GM21381 (cell line): ENCODE results near the gene ADSL.
"Not testable (repeated sequence)": the region's sequence is repeated elsewhere in the genome, so short reads cannot be mapped to it uniquely, and the experiment has no call there.

Experiments used
- ATAC-seq: cut with Tn5 transposase; IDR thresholded peaks from one replicate; pipeline ENCODE4 v1.9.1; 2021; ENCODE audit warnings: mild to moderate bottlenecking, moderate library complexity; ENCODE audit not compliant: unreplicated experiment

ADSL gene

GRCh38 chr22:40366068-40366467 lies 19.8 kb downstream of the ADSL start:
- ATAC-seq: no peak

GRCh38 chr22:40367342-40367741 lies 21.0 kb downstream of the ADSL start:
- ATAC-seq: no peak

- no peak for ATAC-seq
Measured at GRCh38 chr22:40368016-40368415, 21.7 kb downstream of the ADSL start.

GRCh38 chr22:40368836-40369235 lies 22.5 kb downstream of the ADSL start:
- ATAC-seq: no peak

GRCh38 chr22:40374567-40374966 lies 28.3 kb downstream of the ADSL start:
- ATAC-seq: no peak

GRCh38 chr22:40376149-40376548 lies 29.8 kb downstream of the ADSL start:
- ATAC-seq: no peak

GRCh38 chr22:40377931-40378330 lies 31.6 kb downstream of the ADSL start:
- ATAC-seq: no peak

- ATAC-seq: not testable (repeated sequence)
Measured at GRCh38 chr22:40378448-40378847, 32.1 kb downstream of the ADSL start.

- ATAC-seq: no peak
Measured at GRCh38 chr22:40381461-40381860, 35.2 kb downstream of the ADSL start.

- ATAC-seq: no peak
Measured at GRCh38 chr22:40383905-40384304, 37.6 kb downstream of the ADSL start.

GRCh38 chr22:40385036-40385782 lies 38.9 kb downstream of the ADSL start:
- no peak for ATAC-seq

GRCh38 chr22:40387746-40388145 lies 41.4 kb downstream of the ADSL start:
- ATAC-seq: no peak

GRCh38 chr22:40388231-40388630 lies 41.9 kb downstream of the ADSL start:
- ATAC-seq: no peak

- ATAC-seq: no peak
Measured at GRCh38 chr22:40391417-40391816, 45.1 kb downstream of the ADSL start.

- no peak for ATAC-seq
Measured at GRCh38 chr22:40392618-40393017, 46.3 kb downstream of the ADSL start.

GRCh38 chr22:40394607-40395006 lies 48.3 kb downstream of the ADSL start:
- ATAC-seq: no peak

GRCh38 chr22:40395607-40396006 lies 49.3 kb downstream of the ADSL start:
- no peak for ATAC-seq

- no peak for ATAC-seq
Measured at GRCh38 chr22:40396882-40397281, 50.6 kb downstream of the ADSL start.

GRCh38 chr22:40397396-40397795 lies 51.1 kb downstream of the ADSL start:
- no peak for ATAC-seq

- no peak for ATAC-seq
Measured at GRCh38 chr22:40399621-40400020, 53.3 kb downstream of the ADSL start.

- no peak for ATAC-seq
Measured at GRCh38 chr22:40400159-40400558, 53.9 kb downstream of the ADSL start.

- ATAC-seq: no peak
Measured at GRCh38 chr22:40401532-40401931, 55.2 kb downstream of the ADSL start.

- ATAC-seq: no peak
Measured at GRCh38 chr22:40401981-40402406, 55.7 kb downstream of the ADSL start.
